ENCODE data around the gene RNF208. TPM values are rescaled to one million over a fixed set of nuclear protein-coding genes. Genes with fewer than 3 reads are reported as not detected.
A peak's percentile ranks its signal among the peaks of the same experiment; 100 is the strongest.

The RNF208 gene
- total RNA-seq, 4 donors from 2014 or later = 3.7 to 10.2 (median 5.5) TPM

DNA sequence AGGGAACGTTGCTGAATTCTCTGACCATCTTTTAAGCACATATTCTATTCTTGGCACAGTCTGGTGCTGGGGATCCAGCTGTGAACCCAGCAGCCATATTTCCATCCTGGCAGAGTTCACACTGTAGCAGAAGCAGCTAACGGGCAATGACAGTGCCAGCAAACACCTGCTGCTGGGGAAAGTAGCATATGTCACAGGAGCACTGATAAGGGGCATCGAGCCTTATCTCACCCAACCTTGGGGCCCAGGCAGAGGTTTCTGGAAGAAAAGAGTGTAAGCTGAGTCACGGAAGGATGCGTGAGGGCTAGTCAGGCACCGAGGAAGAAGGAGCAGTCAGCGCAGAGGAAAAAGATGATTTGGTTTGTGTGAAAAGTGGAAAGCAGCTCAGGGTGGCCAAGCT is 15.4 kb downstream of the RNF208 start:
- WGBS, 2 donors = 71 to 82% methylated on average over 7 of the region's 7 CpGs

GRCh38 chr9:137205126-137206069 is 16.6 kb downstream of the RNF208 start, which contains the start of the genes NDOR1 and TMEM203:
Gene NDOR1 (plus strand): TSS chr9:137205700. CDS start chr9:137205778, 78 bp downstream.
Gene TMEM203 (minus strand): TSS chr9:137205648. CDS start chr9:137205414, 234 bp downstream.
- intact Hi-C loops (cut with DNase I; ENCODE audit: low total_unique reads) = no loop called here
- H3K4me3 ChIP-seq (ENCODE audit: low read depth, poor library complexity, severe bottlenecking) = peak within 1 kb of the TSS; percentile 91
- DNase-seq (ENCODE audit: low spot score in 2 of 2) = peak; percentile 86 to 98
- WGBS, 2 donors = 0 to 1% methylated on average over 37 to 78 of the region's 98 CpGs
- TF ChIP-seq CTCF (IDR thresholded peaks at IDR 0.05) (no peak), POLR2A (IDR thresholded peaks at IDR 0.05) (no peak)

More for the DNA sequence above, 15.4 kb downstream of the RNF208 start:
- intact Hi-C loops (cut with DNase I; ENCODE audit: low total_unique reads) = no loop called here
- TF ChIP-seq CTCF (IDR thresholded peaks at IDR 0.05) (no peak), POLR2A (IDR thresholded peaks at IDR 0.05) (no peak)
- no peak for DNase-seq (ENCODE audit: low spot score in 2 of 2)
- no peak overlapping the region for H3K4me3 ChIP-seq (ENCODE audit: low read depth, poor library complexity, severe bottlenecking)

- intact Hi-C loops (cut with DNase I; ENCODE audit: low total_unique reads) = no loop called here
- DNase-seq (ENCODE audit: low spot score in 2 of 2) = no peak
- H3K4me3 ChIP-seq (ENCODE audit: low read depth, poor library complexity, severe bottlenecking) = peak overlapping the region; percentile 91
- WGBS, 2 donors = 19% methylated on average over 17 to 21 of the region's 21 CpGs
- TF ChIP-seq POLR2A (IDR thresholded peaks at IDR 0.05) = no peak
- no peak for TF ChIP-seq CTCF (IDR thresholded peaks at IDR 0.05)
Measured at GRCh38 chr9:137204731-137205125, 17.3 kb downstream of the RNF208 start.

DNA sequence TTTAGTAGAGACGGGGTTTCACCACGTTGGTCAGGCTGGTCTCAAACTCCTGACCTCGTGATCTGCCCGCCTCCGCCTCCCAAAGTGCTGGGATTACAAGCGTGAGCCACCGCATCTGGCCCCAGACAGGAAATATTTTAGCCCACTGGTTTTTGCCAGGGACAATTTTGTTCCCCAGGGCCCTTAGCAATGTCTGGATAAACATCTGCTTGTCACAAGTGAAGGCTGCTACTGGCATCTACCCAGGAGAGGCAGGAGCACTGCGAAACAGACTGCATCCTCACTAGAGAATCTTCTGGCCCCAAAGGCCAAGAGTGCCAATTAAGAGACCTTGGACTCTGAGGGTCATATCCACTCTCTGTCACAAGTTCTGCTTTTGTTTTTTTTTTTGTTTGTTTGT is 19.1 kb downstream of the RNF208 start:
- intact Hi-C loops (cut with DNase I; ENCODE audit: low total_unique reads) = no loop called here
- WGBS, 2 donors = 69 to 73% methylated on average over 8 of the region's 8 CpGs
- no peak for TF ChIP-seq CTCF (IDR thresholded peaks at IDR 0.05)
- TF ChIP-seq POLR2A (IDR thresholded peaks at IDR 0.05) = no peak
- DNase-seq (ENCODE audit: low spot score in 2 of 2) = no peak
- no peak overlapping the region for H3K4me3 ChIP-seq (ENCODE audit: low read depth, poor library complexity, severe bottlenecking)

- WGBS, 2 donors = 15 to 20% methylated on average over 20 to 22 of the region's 23 CpGs
- no peak for DNase-seq (ENCODE audit: low spot score in 2 of 2)
- intact Hi-C loops (cut with DNase I; ENCODE audit: low total_unique reads) = no loop called here
Measured at GRCh38 chr9:137201205-137201868, 20.7 kb downstream of the RNF208 start.

More at GRCh38 chr9:137201205-137201868, 20.7 kb downstream of the RNF208 start:
- no peak overlapping the region for H3K4me3 ChIP-seq (ENCODE audit: low read depth, poor library complexity, severe bottlenecking)
- no peak for TF ChIP-seq CTCF (IDR thresholded peaks at IDR 0.05)
- TF ChIP-seq POLR2A (IDR thresholded peaks at IDR 0.05) = no peak
